SJSA1 (cell line): Measurements from ENCODE around the gene TM2D1. TPM values are rescaled to one million over a fixed set of nuclear protein-coding genes. Genes with fewer than 3 reads are reported as not detected.

Experiments
- DNase-seq, 2 experiments: peaks; one replicate each; pipeline ENCODE4 v3.0.0-alpha.2; 2015 to 2020; ENCODE audit warnings: low spot score in 2 of 2, low read depth in 1 of 2
- H3K27ac ChIP-seq: fragments of 250-450 bp; sonication (Bioruptor Pico); 2 replicates; pipeline ENCODE4 v1.5.1; 2020; ENCODE audit warnings: mild to moderate bottlenecking, moderate library complexity
- H3K27me3 ChIP-seq: fragments of 250-450 bp; sonication (Bioruptor Pico); replicated peaks from 2 replicates; pipeline ENCODE4 v1.5.1; 2020; ENCODE audit warnings: mild to moderate bottlenecking, moderate library complexity
- H3K36me3 ChIP-seq: fragments of 250-450 bp; sonication (Bioruptor Pico); 2 replicates; pipeline ENCODE4 v1.5.1; 2020; ENCODE audit warnings: mild to moderate bottlenecking
- H3K4me1 ChIP-seq: fragments of 250-450 bp; sonication (Bioruptor Pico); replicated peaks from 2 replicates; pipeline ENCODE4 v1.6.1; 2021; ENCODE audit warnings: mild to moderate bottlenecking
- H3K4me3 ChIP-seq: fragments of 250-450 bp; sonication (Bioruptor Pico); 2 replicates; pipeline ENCODE4 v1.5.1; 2020; ENCODE audit warnings: mild to moderate bottlenecking
- H3K9me3 ChIP-seq: fragments of 250-450 bp; sonication (Bioruptor Pico); replicated peaks from 2 replicates; pipeline ENCODE4 v1.5.1; 2020; ENCODE audit warnings: mild to moderate bottlenecking
- total RNA-seq: library from RNA; depleted of rRNA; stranded (reverse); fragments of >200 nt; shearing (Covaris generic); gene quantifications from 2 replicates; pipeline ENCODE4 v1.2.3, GENCODE V29; 2014; rRNA removed

TM2D1 gene
- total RNA-seq: 33.2 and 55.9 TPM in 2 replicates

- Histone ChIP-seq H3K36me3 (peaks cover 12% of the 10 kb centered on the region), H3K4me1 (peaks cover 5% of the 10 kb centered on the region), H3K4me3 (peak within 1 kb of the TSS; percentile 87), H3K9me3 (no peaks in the 10 kb centered on the region), H3K27ac (peak within 1 kb of the TSS; percentile 92), H3K27me3 (no peaks in the 10 kb centered on the region)
- peak; percentile 86 to 88 for DNase-seq
Measured at GRCh38 chr1:61724813-61725694, at the start of gene TM2D1. TSS of gene TM2D1 (minus strand) at chr1:61725141. CDS start at chr1:61725120, 21 bp downstream.

GRCh38 chr1:61770131-61770530 lies 45.2 kb upstream of the TM2D1 start:
- no peaks in the 10 kb centered on the region for H3K36me3 ChIP-seq
- H3K4me3 ChIP-seq: no peak overlapping the region
- no peaks in the 10 kb centered on the region for H3K9me3 ChIP-seq
- H3K4me1 ChIP-seq: no peaks in the 10 kb centered on the region
- H3K27ac ChIP-seq: no peak overlapping the region
- no peaks in the 10 kb centered on the region for H3K27me3 ChIP-seq
- no peak for DNase-seq

- Histone ChIP-seq H3K4me1 (no peaks in the 10 kb centered on the region), H3K4me3 (no peak overlapping the region), H3K36me3 (no peaks in the 10 kb centered on the region), H3K27ac (no peak overlapping the region), H3K9me3 (no peaks in the 10 kb centered on the region), H3K27me3 (no peaks in the 10 kb centered on the region)
- DNase-seq: no peak
Measured at GRCh38 chr1:61757950-61758349, 33.0 kb upstream of the TM2D1 start.

GRCh38 chr1:61756773-61757172 lies 31.8 kb upstream of the TM2D1 start:
- H3K9me3 ChIP-seq: no peaks in the 10 kb centered on the region
- H3K4me3 ChIP-seq: no peak overlapping the region
- no peaks in the 10 kb centered on the region for H3K4me1 ChIP-seq
- H3K27ac ChIP-seq: no peak overlapping the region
- no peaks in the 10 kb centered on the region for H3K27me3 ChIP-seq
- no peaks in the 10 kb centered on the region for H3K36me3 ChIP-seq
- no peak for DNase-seq

- no peaks in the 10 kb centered on the region for H3K4me1 ChIP-seq
- no peaks in the 10 kb centered on the region for H3K36me3 ChIP-seq
- H3K27ac ChIP-seq: no peak overlapping the region
- DNase-seq: no peak
- H3K4me3 ChIP-seq: no peak overlapping the region
- no peaks in the 10 kb centered on the region for H3K27me3 ChIP-seq
- H3K9me3 ChIP-seq: no peaks in the 10 kb centered on the region
Measured at GRCh38 chr1:61754545-61754944, 29.6 kb upstream of the TM2D1 start.

- Histone ChIP-seq H3K36me3 (no peaks in the 10 kb centered on the region), H3K4me3 (no peak overlapping the region), H3K27ac (no peak overlapping the region), H3K4me1 (no peaks in the 10 kb centered on the region), H3K9me3 (no peaks in the 10 kb centered on the region), H3K27me3 (no peaks in the 10 kb centered on the region)
- no peak for DNase-seq
Measured at GRCh38 chr1:61753998-61754508, 29.1 kb upstream of the TM2D1 start.

GRCh38 chr1:61752921-61753389 lies 28.0 kb upstream of the TM2D1 start:
- Histone ChIP-seq H3K36me3 (no peaks in the 10 kb centered on the region), H3K27ac (no peak overlapping the region), H3K27me3 (no peaks in the 10 kb centered on the region), H3K4me1 (no peaks in the 10 kb centered on the region), H3K4me3 (no peak overlapping the region), H3K9me3 (no peaks in the 10 kb centered on the region)
- DNase-seq: no peak

GRCh38 chr1:61749574-61749973 lies 24.6 kb upstream of the TM2D1 start:
- no peak for DNase-seq
- no peak overlapping the region for H3K4me3 ChIP-seq
- H3K4me1 ChIP-seq: no peaks in the 10 kb centered on the region
- no peak overlapping the region for H3K27ac ChIP-seq
- no peaks in the 10 kb centered on the region for H3K9me3 ChIP-seq
- H3K27me3 ChIP-seq: no peaks in the 10 kb centered on the region
- H3K36me3 ChIP-seq: no peaks in the 10 kb centered on the region

GRCh38 chr1:61748566-61748965 lies 23.6 kb upstream of the TM2D1 start:
- Histone ChIP-seq H3K9me3 (no peaks in the 10 kb centered on the region), H3K27me3 (no peaks in the 10 kb centered on the region), H3K4me1 (peaks cover under 1% of the 10 kb centered on the region; the same call in 1 of the 2 replicates), H3K36me3 (no peaks in the 10 kb centered on the region), H3K4me3 (no peak overlapping the region), H3K27ac (no peak overlapping the region)
- DNase-seq: no peak

- H3K27me3 ChIP-seq: no peaks in the 10 kb centered on the region
- H3K4me1 ChIP-seq: peaks cover 10% of the 10 kb centered on the region; the same call in 1 of the 2 replicates
- DNase-seq: no peak
- no peak overlapping the region for H3K4me3 ChIP-seq
- no peaks in the 10 kb centered on the region for H3K36me3 ChIP-seq
- H3K9me3 ChIP-seq: no peaks in the 10 kb centered on the region
- H3K27ac ChIP-seq: no peak overlapping the region
Measured at GRCh38 chr1:61746813-61747212, 21.9 kb upstream of the TM2D1 start.

GRCh38 chr1:61743716-61744580 lies 19.0 kb upstream of the TM2D1 start:
- Histone ChIP-seq H3K27me3 (no peaks in the 10 kb centered on the region), H3K27ac (no peak overlapping the region), H3K4me1 (peaks cover 12% of the 10 kb centered on the region; the same call in 1 of the 2 replicates), H3K4me3 (no peak overlapping the region; the same call in 1 of the 2 replicates), H3K9me3 (no peaks in the 10 kb centered on the region), H3K36me3 (no peaks in the 10 kb centered on the region)
- no peak for DNase-seq

- Histone ChIP-seq H3K27me3 (no peaks in the 10 kb centered on the region), H3K4me3 (peak overlapping the region; percentile 79), H3K36me3 (no peaks in the 10 kb centered on the region), H3K4me1 (peaks cover 12% of the 10 kb centered on the region; the same call in 1 of the 2 replicates), H3K27ac (no peak overlapping the region), H3K9me3 (no peaks in the 10 kb centered on the region)
- DNase-seq: no peak
Measured at GRCh38 chr1:61743431-61743705, 18.4 kb upstream of the TM2D1 start.

GRCh38 chr1:61742620-61743430 lies 17.9 kb upstream of the TM2D1 start:
- H3K27me3 ChIP-seq: no peaks in the 10 kb centered on the region
- peaks cover 12% of the 10 kb centered on the region; the same call in 1 of the 2 replicates for H3K4me1 ChIP-seq
- H3K9me3 ChIP-seq: no peaks in the 10 kb centered on the region
- no peaks in the 10 kb centered on the region for H3K36me3 ChIP-seq
- H3K27ac ChIP-seq: peak overlapping the region; percentile 79
- peak overlapping the region; percentile 79 for H3K4me3 ChIP-seq
- DNase-seq: peak; percentile 48 to 51
